Measurements from ENCODE around the gene ABCG1. TPM values are rescaled to one million over a fixed set of nuclear protein-coding genes. Genes with fewer than 3 reads are reported as not detected.

ABCG1 gene
- total RNA-seq, 1 donor from 2014 or later = 1.3 TPM

GRCh38 chr21:42189860-42190485 is 29.0 kb upstream of the ABCG1 start:
- Histone ChIP-seq H3K4me1 (ENCODE audit: insufficient read depth, low read length) (no peaks in the 10 kb centered on the region), H3K4me2 (ENCODE audit: low read length) (no peak overlapping the region), H3K36me3 (ENCODE audit: insufficient read depth, low read length) (no peaks in the 10 kb centered on the region), H2AFZ (ENCODE audit: low read depth, low read length) (no peak overlapping the region), H4K20me1 (ENCODE audit: insufficient read depth, low read length) (no peaks in the 10 kb centered on the region), H3K27ac (ENCODE audit: low read depth, low read length) (no peak overlapping the region), H3K9ac (ENCODE audit: low read length) (no peak overlapping the region), H3K79me2 (ENCODE audit: insufficient read depth, low read length) (no peaks in the 10 kb centered on the region), H3K4me3 (ENCODE audit: insufficient read depth, low read depth, low read length) (no peak overlapping the region), H3K9me3 (ENCODE audit: insufficient read depth, low read depth, low read length) (no peaks in the 10 kb centered on the region), H3K27me3 (ENCODE audit: insufficient read depth, low read length) (peaks cover 10% of the 10 kb centered on the region)
- H3K36me3 Mint-ChIP-seq (ENCODE audit: low read depth, unreplicated experiment) = peaks cover 2% of the 10 kb centered on the region
- peaks cover 4% of the 10 kb centered on the region for H3K9me3 Mint-ChIP-seq (ENCODE audit: unreplicated experiment)
- DNase-seq (ENCODE audit: low read depth) (no peak), FAIRE-seq (no peak)
- peaks cover 30% of the 10 kb centered on the region for H3K27me3 Mint-ChIP-seq (ENCODE audit: low read depth, unreplicated experiment)
- H3K27ac Mint-ChIP-seq (ENCODE audit: unreplicated experiment) = no peak overlapping the region
- TF ChIP-seq EZH2 (IDR thresholded peaks at IDR 0.05; ENCODE audit: insufficient read depth, low read length) (no peak), CTCF (IDR thresholded peaks at IDR 0.05; ENCODE audit: insufficient read depth, low read depth, low read length) (no peak)
- H3K4me1 Mint-ChIP-seq (ENCODE audit: low read depth, unreplicated experiment) = peaks cover 21% of the 10 kb centered on the region
- H3K4me3 Mint-ChIP-seq (ENCODE audit: unreplicated experiment) = no peak overlapping the region

GRCh38 chr21:42190486-42190863 is 28.5 kb upstream of the ABCG1 start:
- Mint-ChIP-seq H3K36me3 (ENCODE audit: low read depth, unreplicated experiment) (peaks cover 2% of the 10 kb centered on the region), H3K4me1 (ENCODE audit: low read depth, unreplicated experiment) (peaks cover 24% of the 10 kb centered on the region), H3K4me3 (ENCODE audit: unreplicated experiment) (no peak overlapping the region), H3K27me3 (ENCODE audit: low read depth, unreplicated experiment) (peaks cover 34% of the 10 kb centered on the region), H3K9me3 (ENCODE audit: unreplicated experiment) (peaks cover 4% of the 10 kb centered on the region), H3K27ac (ENCODE audit: unreplicated experiment) (no peak overlapping the region)
- no peak for TF ChIP-seq EZH2 (IDR thresholded peaks at IDR 0.05; ENCODE audit: insufficient read depth, low read length)
- TF ChIP-seq CTCF (IDR thresholded peaks at IDR 0.05; ENCODE audit: insufficient read depth, low read depth, low read length) = no peak
- Histone ChIP-seq H3K4me1 (ENCODE audit: insufficient read depth, low read length) (no peaks in the 10 kb centered on the region), H3K27me3 (ENCODE audit: insufficient read depth, low read length) (peaks cover 10% of the 10 kb centered on the region), H2AFZ (ENCODE audit: low read depth, low read length) (no peak overlapping the region), H3K36me3 (ENCODE audit: insufficient read depth, low read length) (no peaks in the 10 kb centered on the region), H3K4me2 (ENCODE audit: low read length) (no peak overlapping the region), H3K27ac (ENCODE audit: low read depth, low read length) (no peak overlapping the region), H3K79me2 (ENCODE audit: insufficient read depth, low read length) (no peaks in the 10 kb centered on the region), H3K4me3 (ENCODE audit: insufficient read depth, low read depth, low read length) (no peak overlapping the region), H3K9ac (ENCODE audit: low read length) (no peak overlapping the region), H3K9me3 (ENCODE audit: insufficient read depth, low read depth, low read length) (no peaks in the 10 kb centered on the region), H4K20me1 (ENCODE audit: insufficient read depth, low read length) (no peaks in the 10 kb centered on the region)
- FAIRE-seq = no peak
- no peak for DNase-seq (ENCODE audit: low read depth)

- no peak overlapping the region for H3K27ac ChIP-seq (ENCODE audit: low read depth, low read length)
- no peaks in the 10 kb centered on the region for H4K20me1 ChIP-seq (ENCODE audit: insufficient read depth, low read length)
- H3K9me3 Mint-ChIP-seq (ENCODE audit: unreplicated experiment) = peaks cover 4% of the 10 kb centered on the region
- no peak overlapping the region for H3K4me3 Mint-ChIP-seq (ENCODE audit: unreplicated experiment)
- no peak overlapping the region for H3K4me2 ChIP-seq (ENCODE audit: low read length)
- no peak for FAIRE-seq
- H3K27me3 ChIP-seq (ENCODE audit: insufficient read depth, low read length) = peaks cover 10% of the 10 kb centered on the region
- no peaks in the 10 kb centered on the region for H3K9me3 ChIP-seq (ENCODE audit: insufficient read depth, low read depth, low read length)
- no peak for TF ChIP-seq EZH2 (IDR thresholded peaks at IDR 0.05; ENCODE audit: insufficient read depth, low read length)
- no peaks in the 10 kb centered on the region for H3K4me1 ChIP-seq (ENCODE audit: insufficient read depth, low read length)
- H3K4me1 Mint-ChIP-seq (ENCODE audit: low read depth, unreplicated experiment) = peaks cover 26% of the 10 kb centered on the region
- peaks cover 35% of the 10 kb centered on the region for H3K27me3 Mint-ChIP-seq (ENCODE audit: low read depth, unreplicated experiment)
- H3K36me3 Mint-ChIP-seq (ENCODE audit: low read depth, unreplicated experiment) = peaks cover 2% of the 10 kb centered on the region
- no peaks in the 10 kb centered on the region for H3K79me2 ChIP-seq (ENCODE audit: insufficient read depth, low read length)
- H3K9ac ChIP-seq (ENCODE audit: low read length) = no peak overlapping the region
- DNase-seq (ENCODE audit: low read depth) = no peak
- H3K4me3 ChIP-seq (ENCODE audit: insufficient read depth, low read depth, low read length) = no peak overlapping the region
- no peak overlapping the region for H3K27ac Mint-ChIP-seq (ENCODE audit: unreplicated experiment)
- H3K36me3 ChIP-seq (ENCODE audit: insufficient read depth, low read length) = no peaks in the 10 kb centered on the region
- no peak overlapping the region for H2AFZ ChIP-seq (ENCODE audit: low read depth, low read length)
Observed at GRCh38 chr21:42191064-42191463, 27.9 kb upstream of the ABCG1 start.

Measured in astrocyte (in vitro differentiated cells and primary cell).